ENCODE measurements around the gene TAF4.

The TAF4 gene

DNA sequence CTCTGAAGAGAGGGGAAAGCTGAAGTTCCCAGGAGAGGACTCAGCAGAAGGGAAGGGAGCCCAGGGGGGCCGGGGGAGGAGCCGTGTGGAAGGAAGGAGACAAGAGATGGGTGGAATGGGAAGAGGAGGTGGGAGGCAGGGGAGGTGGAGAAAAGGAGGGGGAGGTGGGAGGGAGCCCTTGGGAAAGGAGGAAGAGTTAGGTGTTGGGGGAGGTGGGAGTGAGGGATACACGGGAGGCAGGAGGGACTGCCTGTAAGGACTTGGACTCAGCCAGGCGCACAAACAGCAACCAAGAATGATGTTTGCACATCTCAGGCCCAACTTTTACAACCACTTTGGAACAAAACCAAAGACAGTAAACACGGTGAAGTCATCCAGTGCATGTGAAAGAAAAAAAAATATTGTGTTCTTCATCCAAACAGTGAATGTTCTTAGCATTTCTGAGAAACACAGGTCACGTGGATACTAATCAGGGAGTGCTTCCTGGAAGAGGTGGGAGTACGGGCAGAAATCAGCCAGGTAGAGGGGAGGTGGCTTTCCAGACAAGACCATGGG is 39.2 kb upstream of the TAF4 start (continued):
- TF ChIP-seq RBAK (tag by site-specific recombination; IDR thresholded peaks at IDR 0.05) (no peak), ZNF10 (tag by site-specific recombination; IDR thresholded peaks at IDR 0.05) (peak; percentile 77; the same call in 1 of the 2 replicates)

DNA sequence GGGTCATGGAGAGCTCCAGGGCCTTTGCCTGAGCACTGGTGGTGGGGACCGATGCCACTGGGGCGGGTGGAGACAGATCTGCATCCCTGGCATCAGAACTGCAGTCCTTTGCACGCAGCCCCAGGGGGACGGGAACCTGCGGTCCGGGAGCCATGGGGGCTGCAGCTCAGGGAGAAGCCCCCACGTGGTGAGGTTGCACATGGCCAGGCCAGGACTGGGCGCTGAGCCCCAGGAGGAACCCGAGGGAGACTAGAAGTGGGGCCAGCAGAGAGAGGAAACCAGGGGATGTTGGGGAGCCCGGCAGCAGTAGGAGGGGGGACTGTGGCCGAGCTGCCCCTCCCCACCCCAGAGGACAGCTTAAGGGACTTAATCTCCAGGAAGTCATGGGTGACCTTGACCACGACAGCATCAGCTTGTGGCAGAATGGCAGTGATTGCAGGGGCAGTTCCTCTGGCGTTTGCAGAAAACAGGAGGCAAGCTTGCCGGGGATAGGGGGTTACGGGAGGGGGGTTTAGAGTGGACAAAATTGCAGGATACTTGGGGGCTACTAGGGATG is 38.6 kb upstream of the TAF4 start:
- H3K36me3 ChIP-seq (ENCODE audit: control insufficient read depth in 2 of 2, insufficient read depth in 1 of 2, low read length in 2 of 2) = no peaks in the 10 kb centered on the region
- no peak overlapping the region for H3K4me3 ChIP-seq (ENCODE audit: low read depth, low read length)
- H3K9me3 ChIP-seq (ENCODE audit: control insufficient read depth, insufficient read depth, low read depth, low read length) = no peaks in the 10 kb centered on the region
- TF ChIP-seq ZFP41 (tag by site-specific recombination; IDR thresholded peaks at IDR 0.05; ENCODE audit: borderline replicate concordance) (no peak), HOXA7 (CRISPR knock-in tag; IDR thresholded peaks at IDR 0.05; ENCODE audit: borderline replicate concordance) (no peak), REPIN1 (tag by site-specific recombination; IDR thresholded peaks at IDR 0.05; ENCODE audit: low read depth) (no peak), ZNF76 (tag by site-specific recombination; IDR thresholded peaks at IDR 0.05; ENCODE audit: borderline replicate concordance, low read depth) (no peak), ZNF423 (tag by site-specific recombination; IDR thresholded peaks at IDR 0.05) (no peak), ZNF514 (tag by site-specific recombination; IDR thresholded peaks at IDR 0.05) (no peak), ZBTB48 (tag by site-specific recombination; IDR thresholded peaks at IDR 0.05) (no peak), OVOL3 (tag by site-specific recombination; IDR thresholded peaks at IDR 0.05) (no peak), ZNF221 (tag by site-specific recombination; IDR thresholded peaks at IDR 0.05; ENCODE audit: borderline replicate concordance) (no peak), ZNF843 (tag by site-specific recombination; IDR thresholded peaks at IDR 0.05) (no peak), ZNF138 (tag by site-specific recombination; IDR thresholded peaks at IDR 0.05; ENCODE audit: borderline replicate concordance) (no peak)
- TF ChIP-seq, protein P1, sequence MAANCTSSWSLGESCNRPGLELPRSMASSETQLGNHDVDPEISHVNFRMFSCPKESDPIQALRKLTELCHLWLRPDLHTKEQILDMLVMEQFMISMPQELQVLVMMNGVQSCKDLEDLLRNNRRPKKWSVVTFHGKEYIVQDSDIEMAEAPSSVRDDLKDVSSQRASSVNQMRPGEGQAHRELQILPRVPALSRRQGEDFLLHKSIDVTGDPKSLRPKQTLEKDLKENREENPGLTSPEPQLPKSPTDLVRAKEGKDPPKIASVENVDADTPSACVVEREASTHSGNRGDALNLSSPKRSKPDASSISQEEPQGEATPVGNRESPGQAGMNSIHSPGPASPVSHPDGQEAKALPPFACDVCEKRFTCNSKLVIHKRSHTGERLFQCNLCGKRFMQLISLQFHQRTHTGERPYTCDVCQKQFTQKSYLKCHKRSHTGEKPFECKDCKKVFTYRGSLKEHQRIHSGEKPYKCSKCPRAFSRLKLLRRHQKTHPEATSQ (tag by site-specific recombination; IDR thresholded peaks at IDR 0.05) = no peak
- H3K27ac ChIP-seq (ENCODE audit: extremely low read depth, low read depth, low read length) = no peak overlapping the region
- no peaks in the 10 kb centered on the region for H3K4me1 ChIP-seq (ENCODE audit: control insufficient read depth, insufficient read depth, low read length)
- POLR2A ChIA-PET = interaction anchor here (0.7 kb wide), 1 partner anchor 210 kb away, joined by 4 read pairs; no protein-coding TSS in a partner anchor
- CTCF ChIA-PET = interaction anchor here (0.9 kb wide), 1 partner anchor 9 kb away, joined by 3 read pairs; no protein-coding TSS in a partner anchor

DNA sequence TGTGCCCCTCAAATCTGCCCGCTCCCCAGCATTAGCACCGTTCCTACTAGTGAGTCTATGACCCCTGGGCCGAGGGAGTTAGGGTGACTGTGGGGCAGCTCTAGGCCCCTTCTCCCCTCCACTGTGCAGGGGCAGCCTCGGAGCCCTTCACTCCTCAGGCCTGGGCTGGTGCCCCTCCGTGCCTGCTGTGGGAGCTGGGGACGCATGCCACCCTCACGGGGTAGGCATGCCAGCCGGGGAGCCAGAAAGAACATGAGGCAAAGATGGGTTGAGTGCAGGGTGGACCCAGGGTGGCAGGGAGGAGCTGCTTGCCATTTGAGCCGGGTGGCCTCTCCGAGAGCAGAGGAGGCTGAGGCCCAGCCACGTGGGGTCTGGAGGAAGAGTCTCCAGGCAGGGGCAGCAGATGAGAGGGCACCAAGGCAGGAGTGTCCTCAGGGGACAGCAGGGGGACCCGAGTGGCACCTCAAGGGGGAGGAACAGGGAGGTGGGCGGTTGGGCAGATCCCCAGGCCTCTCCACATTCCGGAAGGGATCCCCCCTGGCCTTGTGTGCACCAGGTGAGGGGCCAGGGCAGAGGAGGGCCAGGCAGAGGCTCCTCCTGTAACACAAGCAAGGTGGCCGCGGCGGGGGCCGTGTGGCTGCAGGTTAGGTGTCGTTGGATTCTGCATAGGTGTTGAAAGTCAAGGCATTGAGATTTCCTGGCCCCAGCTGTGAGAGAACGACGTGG is 38.0 kb upstream of the TAF4 start:
- ChIA-PET CTCF (interaction anchor here (0.6 to 1.0 kb wide), 3 partner anchors 8 to 110 kb away, joined by 3 to 5 read pairs (median 4); no protein-coding TSS in a partner anchor), POLR2A (interaction anchor here (0.7 kb wide), 1 partner anchor 211 kb away, joined by 4 read pairs; no protein-coding TSS in a partner anchor)
- Histone ChIP-seq H3K36me3 (ENCODE audit: control insufficient read depth in 2 of 2, insufficient read depth in 1 of 2, low read length in 2 of 2) (no peaks in the 10 kb centered on the region), H3K9me3 (ENCODE audit: control insufficient read depth, insufficient read depth, low read depth, low read length) (no peaks in the 10 kb centered on the region), H3K27ac (ENCODE audit: extremely low read depth, low read depth, low read length) (no peak overlapping the region), H3K4me1 (ENCODE audit: control insufficient read depth, insufficient read depth, low read length) (no peaks in the 10 kb centered on the region), H3K4me3 (ENCODE audit: low read depth, low read length) (no peak overlapping the region)
- TF ChIP-seq ZBTB20 (tag by site-specific recombination; IDR thresholded peaks at IDR 0.05) (no peak), ZSCAN16 (tag by site-specific recombination; IDR thresholded peaks at IDR 0.05) (no peak), ZFP3 (tag by site-specific recombination; IDR thresholded peaks at IDR 0.05; ENCODE audit: low read depth) (no peak), MEIS1 (CRISPR knock-in tag; IDR thresholded peaks at IDR 0.05; ENCODE audit: borderline replicate concordance) (no peak), ZNF530 (tag by site-specific recombination; IDR thresholded peaks at IDR 0.05; ENCODE audit: low read depth) (no peak), ZNF830 (tag by site-specific recombination; IDR thresholded peaks at IDR 0.05; ENCODE audit: low read depth) (no peak), ZNF549 (tag by site-specific recombination; IDR thresholded peaks at IDR 0.05) (no peak), RBAK (tag by site-specific recombination; IDR thresholded peaks at IDR 0.05) (no peak), ZNF555 (tag by site-specific recombination; conservative IDR thresholded peaks at IDR 0.05) (no peak), ZNF155 (tag by site-specific recombination; IDR thresholded peaks at IDR 0.05) (no peak), SP3 (tag by site-specific recombination; IDR thresholded peaks at IDR 0.05) (no peak), ZNF140 (tag by site-specific recombination; IDR thresholded peaks at IDR 0.05) (no peak), ZNF114 (tag by site-specific recombination; IDR thresholded peaks at IDR 0.05) (no peak), OSR2 (tag by site-specific recombination; IDR thresholded peaks at IDR 0.05) (no peak), ZNF266 (tag by site-specific recombination; IDR thresholded peaks at IDR 0.05; ENCODE audit: low read depth) (no peak), ZSCAN30 (tag by site-specific recombination; IDR thresholded peaks at IDR 0.05) (no peak), KLF9 (tag by site-specific recombination; IDR thresholded peaks at IDR 0.05; ENCODE audit: low read depth) (no peak)
- TF ChIP-seq, protein P2, sequence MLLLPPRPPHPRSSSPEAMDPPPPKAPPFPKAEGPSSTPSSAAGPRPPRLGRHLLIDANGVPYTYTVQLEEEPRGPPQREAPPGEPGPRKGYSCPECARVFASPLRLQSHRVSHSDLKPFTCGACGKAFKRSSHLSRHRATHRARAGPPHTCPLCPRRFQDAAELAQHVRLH (tag by site-specific recombination; IDR thresholded peaks at IDR 0.05) = no peak
- TF ChIP-seq, protein P1 (tag by site-specific recombination; IDR thresholded peaks at IDR 0.05) = no peak

Measured in HEK293 (cell line).